WTC11 (cell line): Measurements from ENCODE around the gene YBX2. TPM values are rescaled to one million over a fixed set of nuclear protein-coding genes. Genes with fewer than 3 reads are reported as not detected.

Experiments used
- ETV6 ChIP-seq: sonication (generic); formaldehyde crosslinking; IDR thresholded peaks from 2 replicates; pipeline ENCODE4 v1.8.1; 2022; ENCODE audit warnings: mild to moderate bottlenecking, missing genetic modification reagents
- FOXP1 ChIP-seq: sonication (generic); formaldehyde crosslinking; IDR thresholded peaks from 2 replicates; pipeline ENCODE4 v1.8.0; 2022; ENCODE audit warnings: missing genetic modification reagents, mild to moderate bottlenecking, moderate library complexity, borderline replicate concordance
- HMGXB4 ChIP-seq: sonication (generic); formaldehyde crosslinking; IDR thresholded peaks from 2 replicates; pipeline ENCODE4 v1.8.1; 2023; ENCODE audit warnings: mild to moderate bottlenecking, moderate library complexity, missing genetic modification reagents
- MAX ChIP-seq: sonication (generic); formaldehyde crosslinking; IDR thresholded peaks from 2 replicates; pipeline ENCODE4 v1.8.0; 2022; ENCODE audit warnings: mild to moderate bottlenecking, missing genetic modification reagents
- MXD4 ChIP-seq: fragments of 250-450 bp; sonication (Bioruptor Pico); IDR thresholded peaks from 2 replicates; pipeline ENCODE4 v1.8.0; 2021; ENCODE audit warnings: mild to moderate bottlenecking, moderate library complexity, borderline replicate concordance
- MYBL2 ChIP-seq: sonication (generic); formaldehyde crosslinking; IDR thresholded peaks from 2 replicates; pipeline ENCODE4 v1.8.1; 2023; ENCODE audit warnings: mild to moderate bottlenecking, moderate library complexity, missing genetic modification reagents
- TEAD1 ChIP-seq: sonication (generic); formaldehyde crosslinking; IDR thresholded peaks from 2 replicates; pipeline ENCODE4 v1.8.0; 2022; ENCODE audit warnings: mild to moderate bottlenecking, missing genetic modification reagents
- USF2 ChIP-seq: sonication (generic); formaldehyde crosslinking; IDR thresholded peaks from 2 replicates; pipeline ENCODE4 v1.8.1; 2023; ENCODE audit warnings: mild to moderate bottlenecking, missing genetic modification reagents, moderate library complexity
- ZNF219 ChIP-seq: sonication (generic); formaldehyde crosslinking; IDR thresholded peaks from 2 replicates; pipeline ENCODE4 v1.8.0; 2023; ENCODE audit warnings: missing genetic modification reagents, mild to moderate bottlenecking, borderline replicate concordance
- ZNF232 ChIP-seq: sonication (generic); formaldehyde crosslinking; IDR thresholded peaks from 2 replicates; pipeline ENCODE4 v1.8.0; 2022; ENCODE audit warnings: mild to moderate bottlenecking, missing genetic modification reagents
- ZNF263 ChIP-seq: sonication (generic); formaldehyde crosslinking; IDR thresholded peaks from 2 replicates; pipeline ENCODE4 v1.8.1; 2022; ENCODE audit warnings: low read depth, mild to moderate bottlenecking, moderate library complexity, missing genetic modification reagents
- total RNA-seq: library from RNA; stranded (reverse); gene quantifications from 3 replicates; pipeline ENCODE4 v1.2.3, GENCODE V29; 2021
- TF ChIP-seq, protein P1 (sequence below): sonication (generic); formaldehyde crosslinking; IDR thresholded peaks from 2 replicates; pipeline ENCODE4 v1.8.0; 2023; ENCODE audit warnings: missing genetic modification reagents, mild to moderate bottlenecking, borderline replicate concordance
- TF ChIP-seq, protein P2 (sequence below): sonication (generic); formaldehyde crosslinking; IDR thresholded peaks from 2 replicates; pipeline ENCODE4 v1.8.0; 2022; ENCODE audit warnings: missing genetic modification reagents
- TF ChIP-seq, protein P3 (sequence below): sonication (generic); formaldehyde crosslinking; IDR thresholded peaks from 2 replicates; pipeline ENCODE4 v1.8.1; 2022; ENCODE audit warnings: mild to moderate bottlenecking, moderate library complexity, missing genetic modification reagents

The YBX2 gene
- total RNA-seq, 1 experiment from 2014 or later: 26.8 TPM

DNA sequence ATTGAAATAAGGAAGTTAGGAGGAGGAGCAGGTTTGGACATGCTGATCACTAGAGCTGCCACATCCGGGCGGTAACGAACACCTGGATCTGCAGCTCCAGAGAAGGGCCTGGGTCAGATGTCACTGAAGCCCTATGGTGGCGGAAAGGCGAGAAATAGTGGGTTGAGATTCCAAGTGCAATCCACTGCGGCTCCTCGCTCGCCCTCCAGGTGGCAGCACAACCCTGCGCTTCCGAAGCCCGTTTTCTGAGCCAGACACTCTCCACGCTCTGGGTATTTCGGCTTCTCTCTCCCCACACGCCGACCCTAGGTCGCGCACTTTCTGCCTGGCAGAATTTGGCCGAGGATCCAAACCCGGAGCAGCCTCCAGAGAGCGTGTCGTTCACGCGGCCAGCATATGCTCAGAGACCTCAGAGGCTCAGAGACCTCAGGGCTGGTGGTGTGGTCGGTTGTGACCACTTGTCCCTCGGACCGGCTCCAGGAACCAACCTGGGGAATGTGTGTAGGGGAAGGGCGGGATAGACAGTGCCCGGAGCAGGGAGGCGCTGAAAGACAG, 13.8 kb downstream of the YBX2 start (continued):
- TF ChIP-seq HMGXB4: peak; percentile 77; the same call in 1 of the 2 replicates
- TF ChIP-seq USF2 (CRISPR knock-in tag): peak; percentile 55; the same call in 1 of the 2 replicates
- peak; percentile 87 for TF ChIP-seq ETV6 (CRISPR knock-in tag)
- peak; percentile 69; the same call in 1 of the 2 replicates for TF ChIP-seq ZNF232 (CRISPR knock-in tag)
- peak; percentile 65 for TF ChIP-seq MYBL2
- no peak for TF ChIP-seq MXD4 (CRISPR knock-in tag)
- TF ChIP-seq ZNF219 (CRISPR knock-in tag): no peak
- TF ChIP-seq, protein P1, sequence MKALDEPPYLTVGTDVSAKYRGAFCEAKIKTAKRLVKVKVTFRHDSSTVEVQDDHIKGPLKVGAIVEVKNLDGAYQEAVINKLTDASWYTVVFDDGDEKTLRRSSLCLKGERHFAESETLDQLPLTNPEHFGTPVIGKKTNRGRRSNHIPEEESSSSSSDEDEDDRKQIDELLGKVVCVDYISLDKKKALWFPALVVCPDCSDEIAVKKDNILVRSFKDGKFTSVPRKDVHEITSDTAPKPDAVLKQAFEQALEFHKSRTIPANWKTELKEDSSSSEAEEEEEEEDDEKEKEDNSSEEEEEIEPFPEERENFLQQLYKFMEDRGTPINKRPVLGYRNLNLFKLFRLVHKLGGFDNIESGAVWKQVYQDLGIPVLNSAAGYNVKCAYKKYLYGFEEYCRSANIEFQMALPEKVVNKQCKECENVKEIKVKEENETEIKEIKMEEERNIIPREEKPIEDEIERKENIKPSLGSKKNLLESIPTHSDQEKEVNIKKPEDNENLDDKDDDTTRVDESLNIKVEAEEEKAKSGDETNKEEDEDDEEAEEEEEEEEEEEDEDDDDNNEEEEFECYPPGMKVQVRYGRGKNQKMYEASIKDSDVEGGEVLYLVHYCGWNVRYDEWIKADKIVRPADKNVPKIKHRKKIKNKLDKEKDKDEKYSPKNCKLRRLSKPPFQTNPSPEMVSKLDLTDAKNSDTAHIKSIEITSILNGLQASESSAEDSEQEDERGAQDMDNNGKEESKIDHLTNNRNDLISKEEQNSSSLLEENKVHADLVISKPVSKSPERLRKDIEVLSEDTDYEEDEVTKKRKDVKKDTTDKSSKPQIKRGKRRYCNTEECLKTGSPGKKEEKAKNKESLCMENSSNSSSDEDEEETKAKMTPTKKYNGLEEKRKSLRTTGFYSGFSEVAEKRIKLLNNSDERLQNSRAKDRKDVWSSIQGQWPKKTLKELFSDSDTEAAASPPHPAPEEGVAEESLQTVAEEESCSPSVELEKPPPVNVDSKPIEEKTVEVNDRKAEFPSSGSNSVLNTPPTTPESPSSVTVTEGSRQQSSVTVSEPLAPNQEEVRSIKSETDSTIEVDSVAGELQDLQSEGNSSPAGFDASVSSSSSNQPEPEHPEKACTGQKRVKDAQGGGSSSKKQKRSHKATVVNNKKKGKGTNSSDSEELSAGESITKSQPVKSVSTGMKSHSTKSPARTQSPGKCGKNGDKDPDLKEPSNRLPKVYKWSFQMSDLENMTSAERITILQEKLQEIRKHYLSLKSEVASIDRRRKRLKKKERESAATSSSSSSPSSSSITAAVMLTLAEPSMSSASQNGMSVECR (CRISPR knock-in tag): peak; percentile 80; the same call in 1 of the 2 replicates
- peak; percentile 90; the same call in 1 of the 2 replicates for TF ChIP-seq TEAD1 (CRISPR knock-in tag)
- no peak for TF ChIP-seq ZNF263 (CRISPR knock-in tag)
- TF ChIP-seq FOXP1 (CRISPR knock-in tag): peak; percentile 46; the same call in 1 of the 2 replicates
- TF ChIP-seq, protein P2, sequence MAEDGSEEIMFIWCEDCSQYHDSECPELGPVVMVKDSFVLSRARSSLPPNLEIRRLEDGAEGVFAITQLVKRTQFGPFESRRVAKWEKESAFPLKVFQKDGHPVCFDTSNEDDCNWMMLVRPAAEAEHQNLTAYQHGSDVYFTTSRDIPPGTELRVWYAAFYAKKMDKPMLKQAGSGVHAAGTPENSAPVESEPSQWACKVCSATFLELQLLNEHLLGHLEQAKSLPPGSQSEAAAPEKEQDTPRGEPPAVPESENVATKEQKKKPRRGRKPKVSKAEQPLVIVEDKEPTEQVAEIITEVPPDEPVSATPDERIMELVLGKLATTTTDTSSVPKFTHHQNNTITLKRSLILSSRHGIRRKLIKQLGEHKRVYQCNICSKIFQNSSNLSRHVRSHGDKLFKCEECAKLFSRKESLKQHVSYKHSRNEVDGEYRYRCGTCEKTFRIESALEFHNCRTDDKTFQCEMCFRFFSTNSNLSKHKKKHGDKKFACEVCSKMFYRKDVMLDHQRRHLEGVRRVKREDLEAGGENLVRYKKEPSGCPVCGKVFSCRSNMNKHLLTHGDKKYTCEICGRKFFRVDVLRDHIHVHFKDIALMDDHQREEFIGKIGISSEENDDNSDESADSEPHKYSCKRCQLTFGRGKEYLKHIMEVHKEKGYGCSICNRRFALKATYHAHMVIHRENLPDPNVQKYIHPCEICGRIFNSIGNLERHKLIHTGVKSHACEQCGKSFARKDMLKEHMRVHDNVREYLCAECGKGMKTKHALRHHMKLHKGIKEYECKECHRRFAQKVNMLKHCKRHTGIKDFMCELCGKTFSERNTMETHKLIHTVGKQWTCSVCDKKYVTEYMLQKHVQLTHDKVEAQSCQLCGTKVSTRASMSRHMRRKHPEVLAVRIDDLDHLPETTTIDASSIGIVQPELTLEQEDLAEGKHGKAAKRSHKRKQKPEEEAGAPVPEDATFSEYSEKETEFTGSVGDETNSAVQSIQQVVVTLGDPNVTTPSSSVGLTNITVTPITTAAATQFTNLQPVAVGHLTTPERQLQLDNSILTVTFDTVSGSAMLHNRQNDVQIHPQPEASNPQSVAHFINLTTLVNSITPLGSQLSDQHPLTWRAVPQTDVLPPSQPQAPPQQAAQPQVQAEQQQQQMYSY: peak; percentile 97
- TF ChIP-seq, protein P3, sequence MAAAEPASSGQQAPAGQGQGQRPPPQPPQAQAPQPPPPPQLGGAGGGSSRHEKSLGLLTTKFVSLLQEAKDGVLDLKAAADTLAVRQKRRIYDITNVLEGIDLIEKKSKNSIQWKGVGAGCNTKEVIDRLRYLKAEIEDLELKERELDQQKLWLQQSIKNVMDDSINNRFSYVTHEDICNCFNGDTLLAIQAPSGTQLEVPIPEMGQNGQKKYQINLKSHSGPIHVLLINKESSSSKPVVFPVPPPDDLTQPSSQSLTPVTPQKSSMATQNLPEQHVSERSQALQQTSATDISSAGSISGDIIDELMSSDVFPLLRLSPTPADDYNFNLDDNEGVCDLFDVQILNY (CRISPR knock-in tag): 0 out of 2 replicates have a peak, but pooled peaks have one; percentile 40
- TF ChIP-seq MAX (CRISPR knock-in tag): peak; percentile 87
